Kidney capillary endothelial cell (primary cell): ENCODE measurements around the gene FAM13A.

Experiments used
- DNase-seq: peaks from one replicate; pipeline ENCODE4 v3.0.0-alpha.2; 2018; ENCODE audit warnings: low spot score

The FAM13A gene

GRCh38 chr4:88812420-88812819 is 244.6 kb downstream of the FAM13A start:
- DNase-seq, result no peak

DNA sequence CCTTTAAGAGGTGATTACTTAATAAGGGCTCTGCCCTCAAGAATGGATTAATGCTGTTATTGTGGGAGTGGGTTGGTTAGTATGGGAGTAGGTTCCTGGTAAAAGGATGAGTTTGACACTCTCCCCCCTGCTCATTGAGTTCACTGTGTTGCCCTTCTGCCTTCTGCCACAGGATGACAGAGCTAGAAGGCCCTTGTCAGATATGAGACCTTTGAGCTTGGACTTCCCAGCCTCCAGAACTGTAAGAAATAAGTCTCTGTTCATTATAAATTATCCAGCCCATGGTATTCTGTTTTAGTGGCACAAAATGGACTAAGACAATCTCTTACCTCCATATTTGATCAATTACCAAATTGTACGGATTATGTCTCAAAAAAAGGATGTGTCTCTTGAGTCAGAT is 245.1 kb downstream of the FAM13A start:
- no peak for DNase-seq

DNA sequence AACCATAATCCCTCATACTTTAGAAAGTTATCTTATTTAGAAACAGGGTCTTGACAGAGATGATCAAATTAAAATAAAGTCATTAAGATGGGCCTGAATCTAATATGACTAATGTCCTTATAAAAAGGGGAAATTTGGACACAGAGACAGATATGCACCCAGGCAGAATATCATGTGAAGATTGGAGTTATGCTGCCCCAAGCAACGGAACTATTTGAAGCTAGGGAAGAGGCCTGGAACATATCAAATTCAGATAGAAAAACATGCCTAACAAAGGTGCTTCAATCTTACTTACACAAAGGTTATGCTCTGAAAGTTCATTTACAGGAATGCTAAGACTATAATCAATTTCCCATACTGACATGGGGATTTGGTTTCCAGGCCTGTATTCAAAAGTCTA is 246.7 kb downstream of the FAM13A start:
- DNase-seq, result no peak

- no peak for DNase-seq
Measured at GRCh38 chr4:88809576-88810219, 247.3 kb downstream of the FAM13A start.

DNA sequence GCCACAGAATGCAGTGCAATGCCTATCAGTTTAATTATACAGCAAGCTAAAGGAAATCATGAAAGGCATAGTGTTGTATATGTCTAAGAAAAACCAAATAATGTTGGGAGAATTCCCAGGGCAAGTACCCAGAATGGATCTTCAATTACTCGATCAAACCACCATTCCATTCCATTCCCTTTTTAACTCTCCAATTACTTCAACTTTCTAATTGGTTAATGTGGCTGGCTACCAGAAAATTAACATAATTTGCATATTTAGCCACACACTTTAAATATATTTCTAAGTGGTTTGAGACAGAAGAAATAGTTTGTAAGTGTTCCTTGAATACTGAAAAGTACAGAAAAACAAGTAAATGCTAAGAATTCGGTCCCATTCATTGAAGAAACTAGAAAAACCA is 247.9 kb downstream of the FAM13A start:
- DNase-seq, result no peak

DNA sequence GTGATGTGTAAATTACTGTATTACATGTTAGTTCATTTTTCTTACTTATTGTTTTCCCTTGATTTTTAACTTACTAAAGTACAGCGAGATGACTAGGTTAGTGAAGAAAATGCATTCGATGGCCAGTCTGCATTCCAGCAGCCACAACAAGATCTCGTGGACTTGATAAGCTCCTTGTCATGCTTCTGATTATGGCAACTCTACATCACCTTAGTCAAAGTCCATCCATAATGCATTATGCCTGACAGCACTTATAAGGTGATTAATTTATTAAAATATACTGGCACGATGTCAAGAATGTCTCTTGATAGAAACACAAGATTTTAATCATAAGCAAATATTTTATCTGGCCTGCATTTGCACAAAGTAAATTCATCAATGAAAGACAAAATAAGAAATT is 249.5 kb downstream of the FAM13A start:
- no peak for DNase-seq

DNA sequence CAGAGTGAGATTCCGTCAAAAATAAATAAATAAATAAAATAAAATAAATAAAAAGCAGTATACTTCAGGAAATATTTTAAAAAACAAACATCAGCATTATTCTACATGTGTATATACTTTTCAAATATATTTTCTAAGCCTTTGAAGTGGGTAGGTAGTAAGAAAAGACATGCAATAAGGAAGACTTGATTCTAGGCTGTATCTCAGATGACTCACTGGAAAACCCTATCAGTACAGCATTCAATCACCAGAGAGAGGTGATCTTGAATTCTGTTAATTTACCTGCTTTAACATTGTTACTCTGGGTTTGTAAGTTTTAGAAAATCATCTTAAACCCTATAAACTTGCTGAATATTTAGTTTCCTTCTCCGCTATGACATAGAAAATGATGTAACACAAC is 252.8 kb downstream of the FAM13A start:
- DNase-seq, result no peak

DNA sequence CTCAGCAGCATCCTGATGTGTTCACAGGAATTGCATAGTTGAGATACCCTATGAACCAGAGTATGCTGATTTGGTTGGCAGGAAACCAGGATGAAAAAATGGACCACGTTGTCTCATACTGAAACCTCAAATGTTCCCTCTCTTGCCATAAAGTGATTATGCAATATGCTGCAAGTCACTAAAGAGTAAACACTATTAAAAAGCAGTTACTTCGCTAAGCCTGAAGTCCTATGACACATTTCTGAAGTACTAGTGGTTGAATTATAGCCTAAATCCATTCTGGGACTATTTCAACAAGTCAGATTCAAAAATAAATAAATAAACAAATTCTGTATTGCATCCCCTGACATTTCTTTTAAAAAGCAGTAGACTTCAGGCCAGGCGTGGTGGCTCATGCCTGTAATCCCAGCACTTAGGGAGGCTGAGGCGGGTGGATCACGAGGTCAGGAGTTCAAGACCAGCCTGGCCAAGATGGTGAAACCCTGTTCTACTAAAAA is 253.3 kb downstream of the FAM13A start:
- DNase-seq, result no peak

DNA sequence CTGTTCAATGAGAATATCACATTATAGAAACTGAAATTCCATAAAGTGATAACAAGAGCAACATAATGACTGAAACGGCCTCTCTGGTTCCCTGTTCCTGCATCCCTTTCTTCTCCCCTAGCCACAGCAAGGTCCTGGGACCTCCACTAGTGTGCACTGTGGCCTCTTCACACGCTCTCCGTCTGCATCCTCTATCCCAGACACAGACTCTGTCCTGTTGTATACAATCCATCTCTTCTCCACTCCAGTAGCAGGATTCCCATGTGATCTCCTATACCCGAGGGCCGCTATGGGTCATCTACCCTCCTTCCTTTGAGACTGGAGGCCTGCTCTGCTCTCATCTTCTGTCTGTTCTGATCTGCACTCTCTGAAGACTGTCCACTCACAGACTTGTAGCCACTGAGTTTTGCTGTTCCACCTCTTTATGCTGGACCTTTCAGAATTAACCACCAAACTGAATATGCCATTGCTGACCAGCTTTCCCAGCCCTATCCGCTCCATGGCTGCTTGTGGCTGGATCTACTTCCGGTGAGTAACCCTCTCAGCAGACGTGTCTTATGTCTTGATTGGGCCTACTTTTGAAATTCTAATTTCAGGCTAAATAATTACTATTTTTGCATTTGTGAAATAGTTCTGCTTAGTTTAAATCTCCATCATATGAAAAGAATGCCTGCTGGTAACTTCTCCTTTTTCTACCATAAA is 254.2 kb downstream of the FAM13A start:
- no peak for DNase-seq

GRCh38 chr4:88802138-88802537 is 254.8 kb downstream of the FAM13A start:
- DNase-seq, result no peak

DNA sequence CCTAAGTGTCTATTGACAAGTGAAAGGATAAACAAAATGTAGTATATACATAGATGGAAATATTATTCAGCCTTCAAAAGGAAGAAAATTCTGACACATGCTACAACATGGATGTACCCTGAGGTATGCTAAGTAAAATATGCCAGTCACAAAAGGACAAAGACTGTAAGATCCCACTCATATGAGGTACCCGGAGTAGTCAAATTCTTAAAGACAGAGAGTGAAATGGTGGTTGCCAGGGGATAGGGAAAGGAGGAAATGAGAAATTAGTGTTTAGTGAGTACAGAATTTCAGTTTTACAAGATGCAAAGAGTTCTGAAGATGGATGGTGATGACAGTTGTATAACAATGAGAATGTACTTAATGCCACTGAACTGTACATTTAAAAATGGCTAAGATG is 257.1 kb downstream of the FAM13A start:
- no peak for DNase-seq

DNA sequence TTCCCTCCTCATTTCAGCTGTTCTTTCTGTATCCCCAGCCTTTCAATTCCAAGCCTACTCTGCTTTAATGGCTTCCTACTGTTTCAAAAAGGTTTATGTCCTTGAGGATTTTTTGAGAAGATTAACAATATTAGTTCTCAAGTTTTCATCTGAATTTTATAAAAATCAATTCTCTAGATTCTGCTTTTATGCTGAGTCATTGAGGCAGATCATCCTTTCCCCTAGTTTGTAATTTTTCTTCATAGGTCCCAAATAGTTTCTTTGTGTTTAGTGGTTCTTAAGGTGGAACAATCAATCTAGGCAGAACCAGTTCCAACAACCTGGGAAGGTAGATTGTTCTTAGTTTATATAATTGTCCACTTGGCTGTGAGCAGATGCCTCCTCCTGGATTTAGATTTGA is 259.3 kb downstream of the FAM13A start:
- no peak for DNase-seq

DNA sequence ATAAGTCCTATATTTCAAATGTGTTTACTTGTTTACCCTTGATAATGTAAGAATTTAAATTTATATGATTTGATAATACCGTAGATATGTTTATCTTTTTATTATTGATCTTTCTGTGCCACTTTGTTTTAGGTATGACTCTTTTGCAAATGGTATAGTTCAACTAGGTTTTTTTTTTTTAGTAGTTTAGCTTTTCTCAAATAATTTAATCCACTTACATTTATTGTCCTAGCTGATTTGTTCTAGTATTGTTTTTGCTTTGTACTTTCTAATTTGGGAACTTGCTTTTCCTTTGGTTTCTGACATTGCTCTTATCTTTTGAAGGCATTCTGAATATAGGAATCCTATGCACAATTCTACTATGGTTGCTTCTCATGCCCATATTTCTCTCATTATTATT is 260.4 kb downstream of the FAM13A start:
- no peak for DNase-seq

GRCh38 chr4:88794952-88795351 is 262.0 kb downstream of the FAM13A start:
- DNase-seq, result no peak

- DNase-seq, result no peak
Measured at GRCh38 chr4:88794087-88794690, 262.8 kb downstream of the FAM13A start.

GRCh38 chr4:88793475-88793874 is 263.5 kb downstream of the FAM13A start:
- no peak for DNase-seq

DNA sequence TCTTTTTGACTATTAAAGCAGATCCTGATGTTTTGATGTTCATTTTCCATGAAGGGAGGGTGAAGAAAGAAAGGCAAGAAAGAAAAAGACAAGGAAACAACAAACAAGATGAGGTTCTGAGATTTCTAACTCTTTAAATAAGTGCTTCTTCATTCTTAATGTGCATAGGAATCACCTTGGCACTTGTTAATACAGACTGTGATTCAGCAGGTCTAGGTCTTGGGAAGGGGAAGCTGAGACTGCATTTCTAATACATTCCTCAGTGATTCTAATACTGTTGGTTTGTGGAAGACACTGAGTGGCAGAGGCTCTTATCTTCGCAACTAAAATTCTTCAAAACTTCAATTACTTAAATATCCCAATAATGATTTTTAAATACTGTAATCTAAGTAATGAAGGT is 264.2 kb downstream of the FAM13A start:
- no peak for DNase-seq

DNA sequence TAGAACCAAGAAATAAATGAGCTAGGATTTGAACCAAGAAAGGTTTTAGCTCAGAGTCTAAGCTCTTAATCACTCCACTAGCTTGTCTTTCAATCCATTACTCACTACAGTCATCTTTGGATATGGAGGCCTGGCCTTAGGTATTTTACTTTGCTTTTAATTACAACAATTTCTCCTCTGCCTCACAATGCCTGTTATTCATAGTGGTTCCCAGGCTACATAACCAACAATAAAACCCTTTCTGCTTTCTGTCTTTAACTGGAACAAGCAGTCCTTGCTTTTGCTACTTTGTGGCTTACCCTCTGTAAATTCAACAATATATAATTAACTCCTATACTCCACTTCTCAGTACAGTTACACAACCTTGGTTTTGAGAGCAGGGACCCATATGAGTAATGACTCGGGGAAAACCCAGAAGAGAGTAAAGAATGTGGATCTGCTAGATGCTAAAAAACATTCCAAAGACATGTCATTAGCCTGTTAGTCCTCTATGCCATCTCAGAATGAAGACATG is 264.7 kb downstream of the FAM13A start:
- DNase-seq, result no peak

GRCh38 chr4:88791274-88791673 is 265.7 kb downstream of the FAM13A start:
- DNase-seq, result peak; percentile 6

- no peak for DNase-seq
Measured at GRCh38 chr4:88788895-88789294, 268.1 kb downstream of the FAM13A start.

DNA sequence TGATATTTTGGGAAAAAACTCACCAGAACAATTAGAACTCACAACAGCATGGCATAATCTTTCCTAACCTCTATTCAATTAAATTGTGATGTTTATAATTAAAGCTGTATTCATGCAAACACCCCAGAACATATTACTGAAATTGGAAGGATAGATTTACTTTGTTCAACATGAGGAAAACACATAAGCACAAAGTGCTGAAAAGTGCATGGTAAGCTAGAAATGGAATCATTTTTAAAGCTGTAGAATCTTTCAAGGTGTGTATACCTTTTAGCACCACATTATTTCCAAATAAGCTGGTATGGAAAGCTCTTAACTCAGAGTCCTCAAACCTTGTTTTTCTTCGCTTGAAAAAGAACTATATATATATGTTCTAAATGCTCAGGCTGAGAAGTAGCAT is 268.6 kb downstream of the FAM13A start:
- no peak for DNase-seq

- DNase-seq, result no peak
Measured at GRCh38 chr4:88786011-88786410, 271.0 kb downstream of the FAM13A start.

DNA sequence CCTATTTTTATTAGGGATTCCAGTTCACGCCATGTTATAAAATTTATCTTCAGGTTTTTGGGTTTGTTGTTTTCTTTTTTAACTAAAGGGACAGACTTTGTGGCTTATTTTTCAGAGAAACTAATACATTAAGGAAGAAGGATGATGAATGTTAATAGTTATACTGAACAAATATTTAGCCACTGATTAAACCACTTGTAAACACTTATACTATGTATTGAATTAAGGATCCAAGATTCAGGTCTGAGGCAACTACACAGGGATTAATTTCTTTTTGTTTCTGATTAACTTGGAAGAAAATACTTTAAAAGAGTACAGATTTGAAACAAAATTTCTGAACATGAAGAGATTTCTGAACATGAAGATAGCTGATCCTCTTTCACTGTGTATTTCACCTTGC is 276.6 kb downstream of the FAM13A start:
- no peak for DNase-seq
